Mucosa of stomach (tissue), 1 donor: ENCODE measurements around the gene TMEM95.

Experiments
- H3K27me3 ChIP-seq: one replicate; pipeline ENCODE4 v1.7.0; 2013; ENCODE audit warnings: mild to moderate bottlenecking, low read length; ENCODE audit not compliant: control insufficient read depth, insufficient read depth
- H3K36me3 ChIP-seq: one replicate; pipeline ENCODE4 v1.7.0; 2013; ENCODE audit warnings: low read length; ENCODE audit not compliant: control insufficient read depth, insufficient read depth
- H3K4me1 ChIP-seq: one replicate; pipeline ENCODE4 v1.7.0; 2013; ENCODE audit warnings: mild to moderate bottlenecking, low read length; ENCODE audit not compliant: control insufficient read depth, insufficient read depth
- H3K4me3 ChIP-seq: one replicate; pipeline ENCODE4 v1.7.0; 2013; ENCODE audit warnings: low read length
- H3K9ac ChIP-seq: one replicate; pipeline ENCODE4 v1.7.0; 2013; ENCODE audit warnings: mild to moderate bottlenecking, low read length, moderate library complexity
- H3K9me3 ChIP-seq: one replicate; pipeline ENCODE4 v1.7.0; 2013; ENCODE audit warnings: mild to moderate bottlenecking, low read length, moderate library complexity; ENCODE audit not compliant: control insufficient read depth
- donor health status: Pancreatic carcinoma.

The TMEM95 gene

DNA sequence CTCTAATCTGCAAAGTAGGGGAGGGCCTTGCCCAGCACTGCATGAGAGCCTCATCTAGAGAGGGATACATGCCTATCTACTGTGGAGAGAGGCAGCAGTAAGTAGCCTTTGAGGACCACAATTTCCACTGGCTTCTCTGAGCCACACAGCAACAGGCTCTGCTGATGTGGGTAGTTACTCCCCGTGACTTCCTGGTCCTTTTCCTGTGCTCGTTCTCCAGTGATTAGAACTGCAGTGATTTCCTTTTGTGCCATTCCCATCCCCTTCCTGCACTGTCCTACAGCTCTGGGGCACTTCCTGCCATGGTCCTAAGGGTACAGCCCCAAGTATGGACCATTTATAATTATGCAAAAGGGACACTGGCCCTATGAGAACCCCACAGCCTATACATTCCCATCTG lies 36.4 kb downstream of the TMEM95 start:
- H3K4me1 ChIP-seq = peaks cover 12% of the 10 kb centered on the region
- no peak overlapping the region for H3K4me3 ChIP-seq
- no peaks in the 10 kb centered on the region for H3K27me3 ChIP-seq
- H3K36me3 ChIP-seq = peaks cover 11% of the 10 kb centered on the region
- H3K9me3 ChIP-seq = no peaks in the 10 kb centered on the region
- H3K9ac ChIP-seq = no peak overlapping the region

DNA sequence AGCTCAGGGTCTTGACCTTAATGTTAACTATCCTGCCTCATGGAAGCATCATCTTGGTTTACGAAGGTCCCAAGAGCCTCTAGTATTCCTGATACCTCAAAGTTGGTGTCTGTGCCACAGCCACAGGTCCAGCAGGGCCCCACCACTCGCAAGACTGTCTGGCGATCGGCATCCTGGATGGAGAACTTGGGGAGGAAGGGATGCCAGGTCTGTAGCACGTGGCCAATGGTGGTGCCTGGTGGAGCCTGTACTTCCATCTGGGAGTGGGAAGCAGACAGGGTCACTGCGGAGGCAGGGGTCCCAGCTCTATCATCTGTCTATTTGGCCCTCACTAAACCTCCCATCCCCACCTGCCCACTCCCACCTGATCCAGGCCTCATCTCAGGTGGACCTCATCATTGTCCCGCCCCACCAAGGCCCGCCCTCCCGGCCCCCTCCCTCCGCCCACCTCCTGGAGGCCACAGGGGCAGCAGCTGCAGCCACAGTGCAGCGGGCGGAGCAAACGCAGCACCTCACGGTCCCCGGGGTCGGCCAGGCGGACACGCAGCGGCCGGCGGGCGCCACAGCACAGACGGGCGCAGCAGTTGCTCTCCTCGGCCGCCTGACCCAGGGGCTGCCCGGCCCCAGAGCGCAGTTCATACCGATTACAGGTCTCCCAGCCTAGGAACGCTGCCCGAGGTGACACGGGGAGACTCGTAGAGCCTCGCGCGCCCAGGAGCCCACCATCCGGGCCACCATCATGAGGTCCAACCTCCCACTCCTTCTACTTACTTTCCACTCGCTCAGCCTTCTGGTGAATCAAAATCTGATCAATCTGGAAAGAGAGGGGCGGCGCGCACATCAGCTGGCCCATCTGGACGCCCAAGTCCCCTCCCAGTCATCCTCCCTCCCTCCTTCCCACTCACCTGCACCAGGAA lies 38.0 kb downstream of the TMEM95 start:
- Histone ChIP-seq H3K9ac (peak overlapping the region; percentile 64), H3K4me1 (peaks cover 12% of the 10 kb centered on the region), H3K4me3 (no peak overlapping the region), H3K36me3 (peaks cover 11% of the 10 kb centered on the region), H3K9me3 (no peaks in the 10 kb centered on the region), H3K27me3 (no peaks in the 10 kb centered on the region)

DNA sequence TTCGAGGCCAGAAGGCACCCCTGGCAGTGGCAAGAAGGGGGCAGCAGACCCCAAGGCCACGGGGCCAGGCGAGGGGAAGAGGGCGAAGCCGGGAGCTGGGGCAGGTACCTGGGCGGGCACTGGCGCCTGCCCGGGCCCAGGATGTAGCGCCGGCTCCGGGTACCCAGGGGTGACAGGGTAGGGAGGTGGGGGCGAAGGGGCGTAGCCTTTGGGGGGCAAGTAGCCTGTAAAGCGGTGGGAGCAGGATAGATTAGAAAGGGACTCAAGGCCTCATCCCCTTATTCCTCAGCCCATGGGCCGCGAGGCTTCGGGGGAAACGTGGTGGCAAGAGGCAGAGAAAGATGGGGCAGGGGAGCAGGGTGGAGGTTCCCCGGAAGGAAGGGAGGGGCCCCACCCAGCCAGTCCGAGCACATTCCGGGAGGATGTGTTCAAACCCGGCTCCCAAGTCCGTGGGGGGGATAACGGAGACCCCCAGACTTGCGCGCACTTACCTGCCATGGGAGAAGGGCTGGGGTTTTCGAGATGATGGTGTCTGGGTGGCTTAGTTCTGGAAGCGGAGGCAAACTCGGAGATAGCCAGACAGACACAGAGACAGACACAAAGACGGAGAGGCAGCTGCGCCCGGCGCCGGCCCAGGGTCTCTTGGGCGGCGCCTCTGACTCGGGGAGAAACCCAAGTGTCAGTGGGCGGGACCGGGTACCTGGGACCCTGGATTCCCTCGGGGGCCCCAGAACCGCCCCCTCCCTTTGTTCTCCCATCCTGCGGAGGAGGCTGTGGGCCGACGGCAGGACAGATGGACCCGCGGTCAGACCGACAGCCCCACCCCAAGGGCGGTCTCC lies 38.9 kb downstream of the TMEM95 start:
- H3K9me3 ChIP-seq = no peaks in the 10 kb centered on the region
- H3K4me1 ChIP-seq = peaks cover 12% of the 10 kb centered on the region
- peak overlapping the region; percentile 77 for H3K4me3 ChIP-seq
- H3K9ac ChIP-seq = peak overlapping the region; percentile 64
- H3K27me3 ChIP-seq = no peaks in the 10 kb centered on the region
- peaks cover 8% of the 10 kb centered on the region for H3K36me3 ChIP-seq

DNA sequence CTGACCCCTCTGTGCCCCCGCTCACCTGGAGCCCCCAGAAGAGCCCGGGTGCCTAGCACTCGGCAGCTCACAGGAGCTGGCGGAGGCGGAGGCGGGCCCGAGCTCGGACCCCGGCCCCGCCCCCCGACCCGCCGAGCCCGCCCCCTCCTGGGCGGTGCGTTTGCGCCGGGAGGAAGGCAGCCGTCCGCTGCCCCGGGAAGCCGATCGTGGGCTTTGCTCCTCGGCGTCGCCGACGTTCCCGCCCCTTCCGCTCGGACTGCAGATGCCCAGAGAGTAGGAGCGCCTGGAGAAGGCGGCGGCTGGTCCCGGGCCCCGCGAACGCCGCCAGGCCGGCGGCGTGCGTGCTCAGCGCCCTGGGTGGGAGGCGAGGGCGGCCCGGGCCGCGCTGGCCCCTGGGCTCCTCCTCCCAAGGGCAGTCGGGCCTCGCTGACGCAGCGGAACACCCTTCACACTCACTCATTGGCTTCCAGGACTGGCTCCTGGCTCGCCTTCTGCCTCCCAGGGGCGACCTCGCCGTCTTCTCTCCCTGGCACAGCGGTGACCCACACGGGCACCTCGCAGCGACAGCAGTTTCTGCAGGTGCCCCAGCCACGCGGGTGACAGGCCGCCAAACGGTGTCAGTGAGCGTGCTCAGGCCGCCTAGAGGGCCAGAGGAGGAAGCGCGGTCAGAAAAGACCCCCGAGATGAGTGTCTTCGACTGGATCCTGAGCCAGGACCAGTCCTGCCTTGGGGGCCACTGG lies 39.7 kb downstream of the TMEM95 start, which contains the start of gene PLSCR3:
Gene PLSCR3 (minus strand): TSS at position 74 of the 740 bp plus-strand sequence. CDS start 415 bp downstream, outside the sequence.
- Histone ChIP-seq H3K4me3 (peak within 1 kb of the TSS; percentile 77), H3K27me3 (no peaks in the 10 kb centered on the region), H3K9ac (peak within 1 kb of the TSS; percentile 64), H3K4me1 (peaks cover 12% of the 10 kb centered on the region), H3K36me3 (no peaks in the 10 kb centered on the region), H3K9me3 (no peaks in the 10 kb centered on the region)

DNA sequence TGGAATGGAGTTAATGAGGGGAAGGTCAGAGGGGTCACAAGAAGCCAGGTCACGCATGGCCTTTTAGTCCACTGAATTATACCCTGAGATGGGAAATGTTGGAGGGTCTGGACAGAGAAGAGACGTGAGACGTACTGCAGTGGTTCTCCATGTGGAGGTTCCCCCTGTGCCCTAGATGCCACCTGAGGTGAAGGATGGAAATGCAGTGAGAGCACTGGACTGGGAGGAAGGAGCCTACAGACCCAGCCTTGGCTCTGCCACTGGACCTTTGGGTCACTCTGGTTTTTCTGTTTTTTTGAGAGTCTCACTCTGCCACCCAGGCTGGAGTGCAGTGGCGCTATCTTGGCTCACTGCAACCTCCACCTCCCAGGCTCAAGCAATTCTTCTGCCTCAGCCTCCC lies 41.2 kb downstream of the TMEM95 start:
- H3K36me3 ChIP-seq = no peaks in the 10 kb centered on the region
- H3K9ac ChIP-seq = no peak overlapping the region
- no peaks in the 10 kb centered on the region for H3K9me3 ChIP-seq
- H3K27me3 ChIP-seq = no peaks in the 10 kb centered on the region
- H3K4me3 ChIP-seq = no peak overlapping the region
- peaks cover 12% of the 10 kb centered on the region for H3K4me1 ChIP-seq

DNA sequence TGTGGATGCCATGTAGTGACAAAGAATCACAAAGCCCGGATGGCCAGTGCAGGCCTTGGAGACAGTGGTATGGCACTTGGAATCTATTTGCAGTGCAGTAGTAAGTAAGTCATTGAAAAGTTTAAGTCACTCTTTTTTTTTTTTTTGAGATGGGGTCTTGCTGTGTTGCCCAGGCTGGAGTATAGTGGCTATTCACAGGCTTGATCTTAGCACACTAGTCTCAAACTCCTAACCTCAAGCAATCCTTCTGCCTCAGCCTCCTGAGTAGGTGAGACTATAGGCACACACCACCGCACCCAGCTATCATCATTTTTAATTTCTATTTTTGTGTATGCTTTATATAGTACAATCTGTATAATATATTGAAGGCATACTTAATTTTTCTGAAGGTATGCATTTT lies 43.7 kb downstream of the TMEM95 start:
- Histone ChIP-seq H3K4me1 (peaks cover 17% of the 10 kb centered on the region), H3K36me3 (no peaks in the 10 kb centered on the region), H3K27me3 (no peaks in the 10 kb centered on the region), H3K9me3 (no peaks in the 10 kb centered on the region), H3K4me3 (no peak overlapping the region), H3K9ac (no peak overlapping the region)

DNA sequence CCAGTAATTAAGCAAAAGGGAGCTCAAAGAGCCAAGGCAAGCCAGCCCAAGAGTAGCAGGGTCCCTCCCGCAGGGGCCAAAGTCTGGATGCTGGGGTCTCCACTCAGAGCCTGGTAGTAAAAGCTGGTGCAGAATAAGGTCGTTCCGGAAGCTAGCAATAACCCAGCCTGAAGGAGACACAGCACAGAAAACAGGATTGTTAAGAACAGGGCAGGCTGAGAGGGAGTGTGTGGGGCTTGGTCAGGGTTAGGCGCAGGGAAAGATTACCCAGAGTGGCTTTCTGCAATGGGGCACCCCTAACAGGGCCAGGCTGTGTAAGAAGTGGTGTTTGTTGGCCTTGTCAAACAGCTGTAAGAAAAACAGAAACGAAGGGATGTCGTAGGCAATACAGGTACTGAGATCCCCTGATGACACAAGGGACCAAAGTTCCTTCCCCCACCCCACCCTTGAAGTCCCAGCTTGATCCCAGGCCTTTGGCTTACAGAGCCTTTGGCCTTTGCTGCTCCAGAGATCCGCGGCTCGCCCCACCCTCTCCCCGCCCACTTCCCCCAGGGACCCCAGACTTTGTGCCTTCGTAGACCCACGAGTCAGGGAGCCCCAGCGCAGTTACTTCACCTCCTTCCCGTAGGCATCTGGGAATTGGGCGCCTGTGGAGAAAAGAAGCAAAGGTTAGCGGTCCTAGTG lies 48.2 kb downstream of the TMEM95 start:
- peak overlapping the region; percentile 10 for H3K4me3 ChIP-seq
- H3K4me1 ChIP-seq = peaks cover 8% of the 10 kb centered on the region
- H3K36me3 ChIP-seq = no peaks in the 10 kb centered on the region
- peaks cover 23% of the 10 kb centered on the region for H3K27me3 ChIP-seq
- H3K9ac ChIP-seq = peak overlapping the region; percentile 70
- no peaks in the 10 kb centered on the region for H3K9me3 ChIP-seq

DNA sequence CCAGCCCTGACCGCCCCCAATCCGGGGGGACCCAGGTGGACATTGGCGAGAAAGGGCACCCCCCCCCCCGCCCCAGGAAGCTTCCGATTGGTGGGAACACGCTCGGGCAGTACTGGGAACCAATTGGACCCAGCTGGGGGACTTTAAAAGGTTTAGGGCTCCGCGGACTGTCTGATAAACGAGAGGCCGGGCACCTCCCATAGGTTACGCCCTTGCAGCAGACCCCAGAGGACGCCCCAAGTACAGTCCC lies 48.7 kb downstream of the TMEM95 start:
- peaks cover 8% of the 10 kb centered on the region for H3K4me1 ChIP-seq
- peak overlapping the region; percentile 70 for H3K9ac ChIP-seq

DNA sequence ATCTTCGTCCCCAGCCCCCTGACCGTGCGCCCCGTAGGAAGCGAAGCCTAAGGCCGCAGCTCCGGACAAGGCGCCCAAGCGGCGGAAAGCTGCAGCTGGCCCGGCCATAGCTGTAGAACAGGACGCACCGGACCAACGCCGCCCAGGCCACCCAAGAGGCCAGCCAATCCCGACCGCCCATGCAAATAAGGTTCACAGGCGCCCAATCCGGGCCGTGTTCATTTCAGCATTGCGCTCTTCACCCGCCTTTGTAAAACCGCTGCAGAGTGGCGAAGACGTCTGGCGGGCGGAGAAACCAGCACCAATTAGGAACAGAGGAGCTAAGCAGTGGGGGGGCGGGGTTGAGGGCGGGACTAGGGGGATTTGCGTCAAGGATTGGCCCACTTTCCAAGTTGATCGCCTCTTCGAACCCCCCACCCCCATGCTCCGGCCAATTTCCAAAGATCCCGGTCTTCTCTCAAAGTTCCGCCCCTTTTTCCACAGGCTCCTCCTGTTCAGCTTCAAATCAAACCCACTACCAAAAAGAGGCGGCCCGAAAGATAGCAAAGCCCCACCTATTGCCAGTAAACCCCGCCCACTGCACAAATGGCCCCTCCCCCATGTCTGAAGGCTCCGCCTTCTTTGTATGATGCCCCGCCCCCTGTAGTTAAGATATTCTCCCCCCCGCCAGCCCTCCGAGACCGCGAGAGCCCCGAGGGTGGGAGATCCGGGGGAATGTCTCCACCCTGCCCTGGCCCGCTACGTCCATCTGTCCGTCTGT lies 49.2 kb downstream of the TMEM95 start, which contains the start of gene TMEM256:
Gene TMEM256 (minus strand): TSS at position 121 of the 760 bp plus-strand sequence. CDS start 13 bp downstream, at position 108.
- peaks cover 8% of the 10 kb centered on the region for H3K4me1 ChIP-seq

More for the DNA sequence above, 48.7 kb downstream of the TMEM95 start:
- Histone ChIP-seq H3K9me3 (no peaks in the 10 kb centered on the region), H3K36me3 (no peaks in the 10 kb centered on the region), H3K27me3 (peaks cover 23% of the 10 kb centered on the region), H3K4me3 (peak overlapping the region; percentile 10)

DNA sequence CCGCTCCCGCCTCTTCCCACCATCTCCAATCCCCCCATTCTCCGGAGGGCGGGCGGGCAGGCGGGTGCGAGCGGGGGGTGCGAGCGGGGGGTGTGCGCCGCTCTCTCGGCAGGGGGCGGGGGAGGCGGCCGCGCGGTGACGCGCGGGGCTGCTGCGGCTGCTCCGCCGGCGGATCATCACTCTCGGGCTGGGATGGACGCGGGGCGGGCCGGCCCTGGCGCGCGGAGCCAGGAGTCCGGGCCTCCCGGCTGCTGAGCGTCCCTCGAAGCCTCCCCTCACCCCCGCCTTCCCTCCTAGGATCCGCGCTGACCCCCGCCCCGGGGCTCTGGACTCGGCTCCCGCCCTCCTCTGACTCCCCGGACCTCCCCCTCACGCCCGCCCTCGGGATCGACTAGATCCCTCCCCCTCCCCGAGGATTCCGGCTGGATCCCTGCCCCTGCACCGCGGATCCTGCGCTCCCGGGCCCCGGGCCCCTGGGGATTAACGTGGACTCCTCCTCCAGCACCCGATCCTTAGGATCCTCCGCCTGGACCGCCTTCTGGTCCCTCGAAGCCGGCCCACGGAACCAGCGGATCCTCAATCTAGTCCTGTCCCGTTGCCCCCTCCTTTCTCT lies 49.9 kb downstream of the TMEM95 start:
- H3K9ac ChIP-seq = peak overlapping the region; percentile 57
- no peaks in the 10 kb centered on the region for H3K36me3 ChIP-seq

More for the DNA sequence above, 49.2 kb downstream of the TMEM95 start, which contains the start of gene TMEM256:
- H3K36me3 ChIP-seq = no peaks in the 10 kb centered on the region
- peak within 1 kb of the TSS; percentile 28 for H3K4me3 ChIP-seq
- no peaks in the 10 kb centered on the region for H3K9me3 ChIP-seq
- H3K9ac ChIP-seq = peak within 1 kb of the TSS; percentile 70
- peaks cover 23% of the 10 kb centered on the region for H3K27me3 ChIP-seq

More for the DNA sequence above, 49.9 kb downstream of the TMEM95 start:
- Histone ChIP-seq H3K4me1 (peaks cover 8% of the 10 kb centered on the region), H3K9me3 (no peaks in the 10 kb centered on the region), H3K27me3 (peaks cover 23% of the 10 kb centered on the region), H3K4me3 (peak overlapping the region; percentile 28)
